A549 (cell line): ENCODE results near the gene DNAH1. TPM values are rescaled to one million over a fixed set of nuclear protein-coding genes. Genes with fewer than 3 reads are reported as not detected.

Experiments used
- ATAC-seq, 2 experiments: fragments of 200-7000 bp in 1 of 2; fragments of >200 bp in 1 of 2; cut with Nextera tagmentation in 1 of 2; cut with Tn5 transposase in 1 of 2; 3 replicates each; pipeline versions ENCODE4 v1.8.0 to v1.9.1; 2018 to 2020; ENCODE audit warnings: mild to moderate bottlenecking in 1 of 2, moderate library complexity in 1 of 2
- CTCF ChIA-PET: fragments of 300-600 bp; sonication (Branson Sonifier 250); formaldehyde crosslinking; extraction: SDS; loops from one replicate; lab custom pipeline; 2021; ENCODE audit warnings: antibody characterized with exemption, inconsistent platforms; lab: Yijun Ruan, JAX
- POLR2A ChIA-PET: fragments of 350-600 bp; formaldehyde crosslinking; extraction: SDS; loops from one replicate; lab custom pipeline; 2021; ENCODE audit warnings: antibody characterized with exemption, inconsistent platforms; lab: Yijun Ruan, JAX
- DNase-seq, 2 experiments: peaks; one replicate each; pipeline versions ENCODE4 v3.0.0 to v3.0.0-alpha.2; 2011 to 2016; ENCODE audit warnings: low read depth in 1 of 2, low spot score in 1 of 2
- FAIRE-seq: peaks from 2 replicates; lab custom pipeline; 2011; peaks lifted over from hg19 to GRCh38; lab: Jason Lieb, UNC
- H3K27ac ChIP-seq, 2 experiments: fragments of >200 bp; sonication (Bioruptor Twin); formaldehyde crosslinking; 3 replicates each; pipeline ENCODE4 v1.5.1; 2016 to 2017
- H3K4me1 ChIP-seq: fragments of >200 bp; sonication (Bioruptor Twin); formaldehyde crosslinking; 3 replicates; pipeline ENCODE4 v1.6.1; 2016
- H3K4me2 ChIP-seq: fragments of >200 bp; sonication (Bioruptor Twin); formaldehyde crosslinking; 3 replicates; pipeline ENCODE4 v1.6.1; 2016
- H3K4me3 ChIP-seq: fragments of >200 bp; sonication (Bioruptor Twin); formaldehyde crosslinking; 3 replicates; pipeline ENCODE4 v1.5.1; 2016
- H3K9me3 ChIP-seq: fragments of >200 bp; sonication (Bioruptor Twin); formaldehyde crosslinking; 3 replicates; pipeline ENCODE4 v1.6.1; 2016
- ATOH8 ChIP-seq: fragments of 250-450 bp; sonication (Bioruptor Pico); IDR thresholded peaks from 2 replicates; pipeline ENCODE4 v1.5.0; 2020; ENCODE audit warnings: low read depth, mild to moderate bottlenecking, moderate library complexity
- CBX8 ChIP-seq: fragments of 200-600 bp; sonication (generic); IDR thresholded peaks from 2 replicates; pipeline ENCODE4 v1.6.1; 2016
- CEBPB ChIP-seq, 2 experiments: fragments of >200 bp in 1 of 2; sonication (Bioruptor Twin) in 1 of 2; formaldehyde crosslinking in 1 of 2; IDR thresholded peaks; 2 replicates each; pipeline ENCODE4 v1.6.1; 2012 to 2016
- CHD4 ChIP-seq: fragments of 200-600 bp; sonication (generic); IDR thresholded peaks from 2 replicates; pipeline ENCODE4 v1.6.1; 2016; ENCODE audit warnings: antibody characterized with exemption, mild to moderate bottlenecking, borderline replicate concordance
- CTCF ChIP-seq: fragments of >200 bp; sonication (Bioruptor Twin); formaldehyde crosslinking; IDR thresholded peaks from 3 replicates; pipeline ENCODE4 v1.5.1; 2016
- E2F6 ChIP-seq: IDR thresholded peaks from 2 replicates; pipeline ENCODE4 v1.6.1; 2012; ENCODE audit warnings: low read depth, borderline replicate concordance
- EHF ChIP-seq: fragments of 250-450 bp; sonication (Bioruptor Pico); IDR thresholded peaks from 2 replicates; pipeline ENCODE4 v1.5.0; 2020; ENCODE audit warnings: mild to moderate bottlenecking
- EHMT2 ChIP-seq: fragments of 200-600 bp; sonication (generic); IDR thresholded peaks from 2 replicates; pipeline ENCODE4 v1.6.1; 2016; ENCODE audit warnings: antibody characterized with exemption, low read depth, mild to moderate bottlenecking, moderate library complexity
- EP300 ChIP-seq, 2 experiments: fragments of >200 bp; sonication (Bioruptor Twin); formaldehyde crosslinking; IDR thresholded peaks; 2 replicates in 1 of 2; 3 replicates in 1 of 2; pipeline ENCODE4 v1.6.1; 2016 to 2017
- FOSL2 ChIP-seq, 2 experiments: fragments of 450-650 bp in 1 of 2; fragments of >200 bp in 1 of 2; sonication (Bioruptor Twin) in 1 of 2; formaldehyde crosslinking; IDR thresholded peaks; 2 replicates each; pipeline versions ENCODE4 v1.5.0 to v1.6.1; 2016 to 2020; ENCODE audit warnings: mild to moderate bottlenecking in 1 of 2, moderate library complexity in 1 of 2
- GATA3 ChIP-seq: IDR thresholded peaks from 2 replicates; pipeline ENCODE4 v1.6.1; 2012; ENCODE audit warnings: borderline replicate concordance
- HEYL ChIP-seq: fragments of 250-450 bp; sonication (Bioruptor Pico); IDR thresholded peaks from 2 replicates; pipeline ENCODE4 v1.8.0; 2021; ENCODE audit warnings: mild to moderate bottlenecking, moderate library complexity
- HOXB5 ChIP-seq: fragments of 250-450 bp; sonication (Bioruptor Pico); IDR thresholded peaks from 2 replicates; pipeline ENCODE4 v1.5.0; 2020; ENCODE audit warnings: mild to moderate bottlenecking, moderate library complexity
- JUN ChIP-seq, 2 experiments: fragments of >200 bp; sonication (Bioruptor Twin); formaldehyde crosslinking; IDR thresholded peaks; 2 replicates in 1 of 2; 3 replicates in 1 of 2; pipeline ENCODE4 v1.6.1; 2016 to 2017
- JUNB ChIP-seq: fragments of >200 bp; sonication (Bioruptor Twin); formaldehyde crosslinking; IDR thresholded peaks from 2 replicates; pipeline ENCODE4 v1.6.1; 2016
- MAFK ChIP-seq: fragments of 450-650 bp; IDR thresholded peaks from 2 replicates; pipeline ENCODE4 v1.6.1; 2014; ENCODE audit not compliant: partially characterized antibody
- MYC ChIP-seq: IDR thresholded peaks from 2 replicates; pipeline ENCODE4 v1.6.1; 2012; ENCODE audit warnings: mild to moderate bottlenecking, inconsistent platforms, low read length, improper control_type of control experiment, borderline replicate concordance
- NFE2L2 ChIP-seq: fragments of 150-350 bp; conservative IDR thresholded peaks from 2 replicates; pipeline ENCODE4 v1.6.1; 2014; ENCODE audit warnings: low read length
- NPAS2 ChIP-seq: fragments of 250-450 bp; sonication (Bioruptor Pico); IDR thresholded peaks from 2 replicates; pipeline ENCODE4 v1.8.0; 2022; ENCODE audit warnings: mild to moderate bottlenecking, moderate library complexity, borderline replicate concordance
- NR3C1 ChIP-seq: fragments of >200 bp; sonication (Bioruptor Twin); formaldehyde crosslinking; IDR thresholded peaks from 3 replicates; pipeline ENCODE4 v1.6.1; 2017
- PBX3 ChIP-seq: IDR thresholded peaks from 2 replicates; pipeline ENCODE4 v1.6.1; 2012
- RARB ChIP-seq: fragments of 250-450 bp; sonication (Bioruptor Pico); IDR thresholded peaks from 2 replicates; pipeline ENCODE4 v1.8.0; 2021; ENCODE audit warnings: mild to moderate bottlenecking, moderate library complexity
- RNF2 ChIP-seq: fragments of 200-600 bp; sonication (generic); IDR thresholded peaks from 2 replicates; pipeline ENCODE4 v1.6.1; 2016; ENCODE audit warnings: low read depth, mild to moderate bottlenecking, antibody characterized with exemption, moderate library complexity, borderline replicate concordance
- SMC3 ChIP-seq: fragments of >200 bp; sonication (Bioruptor Twin); formaldehyde crosslinking; IDR thresholded peaks from 3 replicates; pipeline ENCODE4 v1.6.1; 2018; ENCODE audit warnings: inconsistent platforms
- USF2 ChIP-seq: fragments of 450-650 bp; IDR thresholded peaks from 2 replicates; pipeline ENCODE4 v1.6.1; 2014; ENCODE audit warnings: antibody characterized with exemption
- ZSCAN20 ChIP-seq: fragments of 250-450 bp; sonication (Bioruptor Pico); IDR thresholded peaks from 2 replicates; pipeline ENCODE4 v1.8.0; 2022; ENCODE audit warnings: mild to moderate bottlenecking, moderate library complexity
- WGBS: methylation state at CpG from one replicate; pipeline ENCODE4 v1.1.6; 2017; ENCODE audit errors: missing lambda C conversion rate; 5-methylcytosine and 5-hydroxymethylcytosine counted together
- polyA plus RNA-seq, 4 experiments: library from polyadenylated mRNA; depleted of rRNA in 3 of 4; stranded (reverse); fragments of >200 nt; fragmentation: RNase III in 1 of 4; extraction: RNeasy Plus Mini Kit Qiagen cat#74134 plus additional on column Dnase treatment in 1 of 4; gene quantifications; 2 replicates in 3 of 4; 3 replicates in 1 of 4; pipeline ENCODE4 v1.2.3, GENCODE V29; 2011 to 2017

The DNAH1 gene
- polyA plus RNA-seq, 2 of the 4 experiments (the other 2 are of a cell fraction), result 0.65 to 1.6 TPM

- Histone ChIP-seq H3K4me3 (no peak overlapping the region), H3K9me3 (no peaks in the 10 kb centered on the region), H3K4me2 (peak overlapping the region; percentile 69), H3K27ac (peak overlapping the region in 1 of 2 experiments; percentile 98; a peak in 4 of 6 replicates), H3K4me1 (peaks cover 52% of the 10 kb centered on the region)
- no peak for ATAC-seq
- no peak for FAIRE-seq
- TF ChIP-seq CHD4, result no peak
- TF ChIP-seq ZSCAN20, result no peak
- no peak for TF ChIP-seq PBX3
- no peak for TF ChIP-seq CBX8
- TF ChIP-seq EP300 (IDR thresholded peaks at IDR 0.05), result no peak
- no peak for TF ChIP-seq MYC
- TF ChIP-seq CTCF, result no peak
- TF ChIP-seq HEYL (CRISPR knock-in tag), result no peak
- no peak for TF ChIP-seq E2F6
- POLR2A ChIA-PET, result interaction anchor here (2.2 kb wide), 1 partner anchor 41 kb away, joined by 28 read pairs; the partner anchor contains the start of gene TWF2
- 68% methylated on average over 2 of the region's 2 CpGs for WGBS
- no peak for DNase-seq
- CTCF ChIA-PET, result interaction anchor here (0.7 to 5.1 kb wide), 7 partner anchors 11 to 60 kb away, joined by 3 to 20 read pairs (median 5); no protein-coding TSS in a partner anchor
Observed at GRCh38 chr3:52279596-52279995, 36.5 kb upstream of the DNAH1 start.

- Histone ChIP-seq H3K4me2 (peak overlapping the region; percentile 69), H3K4me3 (no peak overlapping the region), H3K27ac (peak overlapping the region in 1 of 2 experiments; percentile 98; a peak in 3 of 6 replicates), H3K4me1 (peaks cover 56% of the 10 kb centered on the region), H3K9me3 (no peaks in the 10 kb centered on the region)
- no peak for DNase-seq
- POLR2A ChIA-PET, result no interaction called here
- WGBS, result 54% methylated on average over 6 of the region's 6 CpGs
- ATAC-seq, result no peak
- CTCF ChIA-PET, result interaction anchor here (0.6 to 5.1 kb wide), 6 partner anchors 11 to 243 kb away, joined by 3 to 20 read pairs (median 6); no protein-coding TSS in a partner anchor
- FAIRE-seq, result no peak
- TF ChIP-seq ATOH8 (CRISPR knock-in tag) (no peak), SMC3 (no peak), NFE2L2 (no peak), HOXB5 (CRISPR knock-in tag) (no peak), CEBPB (IDR thresholded peaks at IDR 0.05) (no peak), JUN (IDR thresholded peaks at IDR 0.05) (no peak), USF2 (no peak), GATA3 (no peak), NR3C1 (no peak), RARB (CRISPR knock-in tag) (no peak), RNF2 (no peak), EHF (no peak), JUNB (no peak), NPAS2 (CRISPR knock-in tag) (no peak), MAFK (no peak), EHMT2 (no peak), FOSL2 (IDR thresholded peaks at IDR 0.05) (no peak), FOSL2 (CRISPR knock-in tag; IDR thresholded peaks at IDR 0.05) (no peak)
Observed at GRCh38 chr3:52280050-52280461, 36.1 kb upstream of the DNAH1 start.
